ENCODE data around the gene ACSM6.

ACSM6 gene

GRCh38 chr10:95268438-95268837 lies 74.4 kb downstream of the ACSM6 start:
- no peak for DNase-seq (ENCODE audit: low read depth)

- DNase-seq (ENCODE audit: low read depth) = no peak
Measured at GRCh38 chr10:95273393-95274312, 79.6 kb downstream of the ACSM6 start.

GRCh38 chr10:95275726-95276366 lies 81.8 kb downstream of the ACSM6 start:
- DNase-seq (ENCODE audit: low read depth) = no peak

- DNase-seq (ENCODE audit: low read depth) = no peak
Measured at GRCh38 chr10:95276367-95277200, 82.5 kb downstream of the ACSM6 start.

- DNase-seq (ENCODE audit: low read depth) = no peak
Measured at GRCh38 chr10:95277201-95277570, 83.1 kb downstream of the ACSM6 start.

GRCh38 chr10:95277614-95278013 lies 83.6 kb downstream of the ACSM6 start:
- no peak for DNase-seq (ENCODE audit: low read depth)

Data from T follicular helper cell (primary cell).